ENCODE measurements around the gene CYLD. TPM values are rescaled to one million over a fixed set of nuclear protein-coding genes. Genes with fewer than 3 reads are reported as not detected.

Gene CYLD
- total RNA-seq, 1 experiment from 2014 or later, result 12.5 TPM

DNA sequence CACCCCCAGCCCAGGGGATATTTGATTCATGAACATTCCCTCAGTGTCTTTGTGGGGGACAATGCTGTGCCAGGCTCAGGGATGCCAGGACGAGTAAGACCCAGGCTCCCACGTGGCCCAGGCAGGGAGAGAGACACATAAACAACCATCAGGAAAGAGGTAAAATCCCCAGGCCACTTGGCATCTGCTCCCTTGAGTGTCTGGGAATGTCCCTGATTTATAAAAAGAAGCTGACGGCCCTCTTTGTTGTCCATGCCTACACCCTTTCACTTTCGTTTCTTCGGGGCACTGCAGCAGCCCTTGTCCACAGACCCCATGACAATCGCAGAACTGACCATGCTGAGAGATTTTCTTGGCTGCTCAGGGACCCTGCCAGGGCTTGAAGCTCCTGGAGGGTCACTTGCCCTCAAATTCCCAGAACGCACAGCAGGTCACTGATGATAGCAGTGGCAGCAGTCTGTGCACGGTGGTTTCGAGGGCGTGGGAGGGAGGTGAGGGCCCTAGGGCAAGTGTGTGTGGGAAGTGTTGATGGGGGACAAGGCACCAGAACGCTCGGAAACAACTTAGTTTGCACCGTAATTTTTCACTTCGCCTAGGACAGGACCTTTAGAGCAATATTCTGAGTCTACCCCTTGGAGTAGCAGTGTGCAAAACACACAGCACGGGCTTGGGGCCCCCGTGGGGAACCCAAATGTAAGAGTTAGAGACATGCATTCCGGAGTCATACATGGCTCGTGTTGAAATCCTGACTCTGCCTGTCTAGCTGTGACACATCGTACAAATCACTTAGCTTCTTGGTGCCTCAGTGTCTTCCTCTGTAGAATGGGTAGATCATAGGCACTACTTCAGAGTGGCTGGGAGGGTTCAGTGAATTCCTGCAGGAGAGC, 43.8 kb upstream of the CYLD start:
- Mint-ChIP-seq H3K27me3 (ENCODE audit: low read depth) (peaks cover 32% of the 10 kb centered on the region), H3K4me3 (no peak overlapping the region), H3K27ac (no peak overlapping the region), H3K9me3 (no peaks in the 10 kb centered on the region; a peak in 1 of 5 replicates), H3K36me3 (ENCODE audit: insufficient read depth in 1 of 3, low read depth in 3 of 3) (no peaks in the 10 kb centered on the region), H3K4me1 (peaks cover 6 to 9% of the 10 kb centered on the region in 2 experiments; a peak in 3 of 4 replicates)
- H3K4me1 ChIP-seq (ENCODE audit: insufficient read depth, low read length), result no peaks in the 10 kb centered on the region
- TF ChIP-seq, protein P1, sequence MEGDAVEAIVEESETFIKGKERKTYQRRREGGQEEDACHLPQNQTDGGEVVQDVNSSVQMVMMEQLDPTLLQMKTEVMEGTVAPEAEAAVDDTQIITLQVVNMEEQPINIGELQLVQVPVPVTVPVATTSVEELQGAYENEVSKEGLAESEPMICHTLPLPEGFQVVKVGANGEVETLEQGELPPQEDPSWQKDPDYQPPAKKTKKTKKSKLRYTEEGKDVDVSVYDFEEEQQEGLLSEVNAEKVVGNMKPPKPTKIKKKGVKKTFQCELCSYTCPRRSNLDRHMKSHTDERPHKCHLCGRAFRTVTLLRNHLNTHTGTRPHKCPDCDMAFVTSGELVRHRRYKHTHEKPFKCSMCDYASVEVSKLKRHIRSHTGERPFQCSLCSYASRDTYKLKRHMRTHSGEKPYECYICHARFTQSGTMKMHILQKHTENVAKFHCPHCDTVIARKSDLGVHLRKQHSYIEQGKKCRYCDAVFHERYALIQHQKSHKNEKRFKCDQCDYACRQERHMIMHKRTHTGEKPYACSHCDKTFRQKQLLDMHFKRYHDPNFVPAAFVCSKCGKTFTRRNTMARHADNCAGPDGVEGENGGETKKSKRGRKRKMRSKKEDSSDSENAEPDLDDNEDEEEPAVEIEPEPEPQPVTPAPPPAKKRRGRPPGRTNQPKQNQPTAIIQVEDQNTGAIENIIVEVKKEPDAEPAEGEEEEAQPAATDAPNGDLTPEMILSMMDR (conservative IDR thresholded peaks at IDR 0.05), result no peak
- no peak overlapping the region for H3K9ac ChIP-seq (ENCODE audit: extremely low read depth, insufficient read length, low read length)
- H3K27me3 ChIP-seq (ENCODE audit: insufficient read depth, low read length), result peaks cover 4% of the 10 kb centered on the region; the same call in 1 of the 2 replicates
- H3K14ac ChIP-seq (ENCODE audit: insufficient read depth, low read length), result no peak overlapping the region
- H2BK15ac ChIP-seq (ENCODE audit: low read depth, low read length), result no peak overlapping the region
- no peaks in the 10 kb centered on the region for H4K20me1 ChIP-seq (ENCODE audit: control insufficient read depth, insufficient read depth, insufficient read length)
- H3T11ph ChIP-seq (ENCODE audit: low read length), result no peak overlapping the region
- H3K23ac ChIP-seq (ENCODE audit: insufficient read length, low read depth, low read length), result no peak overlapping the region
- no peak overlapping the region for H4K5ac ChIP-seq (ENCODE audit: insufficient read length, low read depth, low read length)
- H2AK5ac ChIP-seq (ENCODE audit: insufficient read length, low read length), result no peak overlapping the region
- H2BK20ac ChIP-seq (ENCODE audit: low read depth, low read length, poor library complexity, severe bottlenecking), result no peak overlapping the region
- no peak overlapping the region for H2BK12ac ChIP-seq (ENCODE audit: insufficient read length, low read depth, low read length)
- no peak overlapping the region for H4K8ac ChIP-seq (replicated peaks; ENCODE audit: insufficient read length, low read depth, low read length)
- H3K23me2 ChIP-seq (ENCODE audit: insufficient read length, low read depth, low read length, poor library complexity, severe bottlenecking), result peaks cover 5% of the 10 kb centered on the region
- H3K79me2 ChIP-seq (ENCODE audit: insufficient read depth, low read length), result no peaks in the 10 kb centered on the region
- H3K4ac ChIP-seq (ENCODE audit: low read depth, low read length), result no peak overlapping the region
- no peak overlapping the region for H3K56ac ChIP-seq (ENCODE audit: insufficient read length, low read depth, low read length)
- DNase-seq, result no peak
- H3K79me1 ChIP-seq (ENCODE audit: insufficient read depth, low read depth, low read length, poor library complexity, severe bottlenecking), result no peaks in the 10 kb centered on the region
- no peak overlapping the region for H3K27ac ChIP-seq (ENCODE audit: insufficient read length, low read depth, low read length)
- H3K18ac ChIP-seq (ENCODE audit: insufficient read length, low read depth, low read length), result no peak overlapping the region
- no peak overlapping the region for H3K4me2 ChIP-seq (ENCODE audit: insufficient read depth, insufficient read length, low read length)
- H3K9me3 ChIP-seq (ENCODE audit: control insufficient read depth, low read depth, low read length), result no peaks in the 10 kb centered on the region
- no CpG with 5 or more reads among the region's 19 CpGs for WGBS (ENCODE audit: extremely low coverage, insufficient read length, low lambda C conversion rate)
- no peak overlapping the region for H2BK120ac ChIP-seq (ENCODE audit: low read depth, low read length, poor library complexity, severe bottlenecking)
- no peak overlapping the region for H4K91ac ChIP-seq (ENCODE audit: insufficient read length, low read depth, low read length)
- H2AFZ ChIP-seq (ENCODE audit: low read length), result no peak overlapping the region
- H2BK5ac ChIP-seq (ENCODE audit: insufficient read length, low read length), result no peak overlapping the region

Data from H9 (cell line).